OCI-LY3 (cell line): ENCODE results near the gene SSR4.

Experiments
- CTCF ChIP-seq: fragments of 200-600, 300-600 bp; sonication (generic); IDR thresholded peaks from 2 replicates; pipeline ENCODE4 v1.5.1; 2014; ENCODE audit warnings: antibody characterized with exemption, low read length, low read depth
- EZH2phosphoT487 ChIP-seq: fragments of 200-600 bp; shearing (Covaris generic); IDR thresholded peaks from 2 replicates; pipeline ENCODE4 v1.6.1; 2018; ENCODE audit warnings: antibody characterized with exemption, mixed run types, low read depth

GRCh38 chrX:153845195-153845594 lies 50.7 kb downstream of the SSR4 start:
- TF ChIP-seq CTCF, result no peak
- TF ChIP-seq EZH2phosphoT487, result no peak
